DOHH2 (cell line): ENCODE measurements around the gene ARID5A.

Experiments used
- H3F3A ChIP-seq: fragments of 200-600 bp; sonication (generic), shearing (Covaris generic); 2 replicates; pipeline ENCODE4 v1.6.0; 2016; ENCODE audit warnings: antibody characterized with exemption, mild to moderate bottlenecking; ENCODE audit not compliant: control insufficient read depth, insufficient read depth
- H3K27ac ChIP-seq: fragments of 200-600 bp; sonication (generic); 2 replicates; pipeline ENCODE4 v1.5.1; 2014; ENCODE audit warnings: low read depth, mild to moderate bottlenecking, low read length, moderate library complexity
- H3K27me3 ChIP-seq: fragments of 200-600 bp; sonication (generic); 2 replicates; pipeline ENCODE4 v1.6.1; 2014; ENCODE audit warnings: mild to moderate bottlenecking, low read length, mixed read lengths; ENCODE audit not compliant: control insufficient read depth
- H3K36me3 ChIP-seq: fragments of 200-600 bp; sonication (generic); 2 replicates; pipeline ENCODE4 v1.6.1; 2014; ENCODE audit warnings: mild to moderate bottlenecking, low read length, moderate library complexity, mixed read lengths; ENCODE audit not compliant: control insufficient read depth
- H3K4me1 ChIP-seq: fragments of 200-600 bp; sonication (generic); 2 replicates; pipeline ENCODE4 v1.6.1; 2014; ENCODE audit warnings: mild to moderate bottlenecking, low read length, mixed read lengths; ENCODE audit not compliant: control insufficient read depth
- H3K4me2 ChIP-seq: fragments of 200-600 bp; sonication (generic); 2 replicates; pipeline ENCODE4 v1.6.0; 2014; ENCODE audit warnings: mild to moderate bottlenecking, low read length, moderate library complexity
- H3K4me3 ChIP-seq: fragments of 200-600 bp; sonication (generic); 2 replicates; pipeline ENCODE4 v1.5.1; 2014; ENCODE audit warnings: mild to moderate bottlenecking, low read length, mixed read lengths
- H3K79me2 ChIP-seq: fragments of 200-600 bp; sonication (generic); 2 replicates; pipeline ENCODE4 v1.6.1; 2014; ENCODE audit warnings: mild to moderate bottlenecking, low read length, mixed read lengths; ENCODE audit not compliant: control insufficient read depth
- H3K9me2 ChIP-seq: fragments of 200-600 bp; sonication (generic); replicated peaks from 2 replicates; pipeline ENCODE4 v1.6.1; 2014; ENCODE audit warnings: mild to moderate bottlenecking, low read length, mixed read lengths; ENCODE audit not compliant: control insufficient read depth
- H3K9me3 ChIP-seq: fragments of 200-600 bp; sonication (generic); 2 replicates; pipeline ENCODE4 v1.6.1; 2014; ENCODE audit warnings: antibody characterized with exemption, low read length, mixed read lengths; ENCODE audit not compliant: control insufficient read depth, insufficient read depth
- H4K20me1 ChIP-seq: fragments of 200-600 bp; sonication (generic); 2 replicates; pipeline ENCODE4 v1.6.0; 2014; ENCODE audit warnings: low read depth, mild to moderate bottlenecking, antibody characterized with exemption, low read length, moderate library complexity; ENCODE audit not compliant: control insufficient read depth, insufficient read depth
- CTCF ChIP-seq: fragments of 200-600 bp; sonication (generic); IDR thresholded peaks from one replicate; pipeline ENCODE4 v1.5.1; 2014; ENCODE audit warnings: antibody characterized with exemption, mild to moderate bottlenecking, low read depth, low read length; ENCODE audit not compliant: poor library complexity, severe bottlenecking
- EZH2phosphoT487 ChIP-seq: fragments of 200-600 bp; sonication (generic); IDR thresholded peaks from 2 replicates; pipeline ENCODE4 v1.6.1; 2017; ENCODE audit warnings: borderline replicate concordance, mild to moderate bottlenecking, antibody characterized with exemption, low read length, moderate library complexity, mixed read lengths

The ARID5A gene

DNA sequence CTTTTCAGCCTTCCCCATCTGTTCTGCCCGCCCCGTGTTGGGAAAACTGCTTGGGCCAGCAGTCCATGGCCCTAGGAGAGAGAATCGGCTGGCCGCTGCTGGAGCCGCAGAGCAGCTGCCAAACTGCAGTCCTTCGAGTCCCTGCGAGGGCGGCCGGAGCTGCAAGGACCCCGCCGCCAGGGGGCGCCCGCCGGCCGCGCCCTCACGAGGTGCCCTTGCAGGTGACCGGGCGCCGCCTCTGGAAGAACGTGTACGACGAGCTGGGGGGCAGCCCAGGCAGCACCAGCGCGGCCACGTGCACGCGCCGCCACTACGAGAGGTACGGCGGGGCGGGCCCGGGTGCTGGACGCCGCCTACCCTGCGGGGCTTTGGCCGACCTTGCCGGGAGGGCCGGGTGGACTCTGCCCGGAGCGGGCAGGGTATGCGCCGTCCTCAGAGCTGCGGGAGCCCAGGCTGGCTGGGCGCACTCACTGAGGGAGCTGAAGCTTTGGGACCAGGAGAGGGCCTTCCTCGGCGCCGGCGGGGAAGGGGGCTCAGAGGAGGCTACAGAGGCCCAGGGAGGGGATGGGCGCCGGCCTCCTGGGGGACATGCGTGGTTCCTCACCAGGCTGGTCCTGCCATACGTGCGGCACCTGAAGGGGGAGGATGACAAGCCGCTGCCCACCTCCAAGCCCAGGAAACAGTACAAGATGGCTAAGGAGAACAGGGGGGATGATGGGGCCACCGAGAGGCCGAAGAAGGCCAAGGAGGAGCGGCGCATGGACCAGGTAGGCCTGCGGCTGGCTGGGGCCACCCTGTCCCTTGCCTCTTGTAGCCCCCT is 13.6 kb downstream of the ARID5A start:
- no peak overlapping the region for H3K4me3 ChIP-seq
- no peaks in the 10 kb centered on the region for H3K27me3 ChIP-seq
- H3K9me3 ChIP-seq, result no peaks in the 10 kb centered on the region
- H3F3A ChIP-seq, result no peaks in the 10 kb centered on the region
- no peak overlapping the region for H3K27ac ChIP-seq
- peaks cover 6% of the 10 kb centered on the region for H3K4me1 ChIP-seq
- no peaks in the 10 kb centered on the region for H4K20me1 ChIP-seq
- no peaks in the 10 kb centered on the region for H3K9me2 ChIP-seq
- TF ChIP-seq EZH2phosphoT487, result no peak
- no peak for TF ChIP-seq CTCF
- no peaks in the 10 kb centered on the region for H3K36me3 ChIP-seq
- no peaks in the 10 kb centered on the region for H3K79me2 ChIP-seq
- H3K4me2 ChIP-seq, result no peak overlapping the region

DNA sequence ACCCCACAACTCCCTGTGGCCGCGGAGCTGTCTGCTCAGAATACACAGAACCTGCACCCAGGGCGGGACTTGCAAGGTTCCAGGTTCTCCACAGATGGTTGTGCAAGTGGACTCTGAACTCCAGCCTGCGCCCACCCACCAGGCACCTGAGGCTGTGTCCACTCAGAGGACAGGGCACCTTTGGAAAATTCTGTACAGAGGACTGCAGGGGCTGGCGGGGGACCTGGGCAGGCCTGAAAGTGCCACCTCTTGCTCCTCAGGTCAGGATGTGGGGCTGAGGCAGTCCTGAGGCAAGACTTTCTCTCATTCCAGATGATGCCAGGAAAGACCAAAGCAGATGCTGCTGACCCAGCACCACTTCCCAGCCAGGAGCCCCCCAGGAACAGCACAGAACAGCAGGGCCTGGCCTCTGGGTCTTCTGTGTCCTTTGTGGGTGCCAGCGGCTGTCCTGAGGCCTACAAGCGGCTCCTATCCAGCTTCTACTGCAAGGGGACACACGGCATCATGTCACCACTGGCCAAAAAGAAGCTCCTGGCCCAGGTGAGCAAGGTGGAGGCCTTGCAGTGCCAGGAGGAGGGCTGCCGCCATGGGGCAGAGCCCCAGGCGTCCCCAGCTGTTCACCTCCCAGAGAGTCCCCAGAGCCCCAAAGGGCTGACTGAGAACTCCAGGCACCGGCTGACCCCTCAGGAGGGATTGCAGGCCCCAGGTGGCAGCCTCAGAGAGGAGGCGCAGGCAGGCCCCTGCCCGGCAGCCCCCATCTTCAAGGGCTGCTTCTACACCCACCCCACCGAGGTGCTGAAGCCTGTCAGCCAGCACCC is 14.4 kb downstream of the ARID5A start:
- Histone ChIP-seq H3K9me2 (no peaks in the 10 kb centered on the region), H4K20me1 (no peaks in the 10 kb centered on the region), H3K4me1 (peaks cover 6% of the 10 kb centered on the region), H3K4me3 (no peak overlapping the region), H3K9me3 (no peaks in the 10 kb centered on the region), H3K27ac (no peak overlapping the region), H3F3A (no peaks in the 10 kb centered on the region), H3K4me2 (no peak overlapping the region), H3K36me3 (no peaks in the 10 kb centered on the region), H3K79me2 (no peaks in the 10 kb centered on the region), H3K27me3 (no peaks in the 10 kb centered on the region)
- TF ChIP-seq EZH2phosphoT487 (no peak), CTCF (no peak)

DNA sequence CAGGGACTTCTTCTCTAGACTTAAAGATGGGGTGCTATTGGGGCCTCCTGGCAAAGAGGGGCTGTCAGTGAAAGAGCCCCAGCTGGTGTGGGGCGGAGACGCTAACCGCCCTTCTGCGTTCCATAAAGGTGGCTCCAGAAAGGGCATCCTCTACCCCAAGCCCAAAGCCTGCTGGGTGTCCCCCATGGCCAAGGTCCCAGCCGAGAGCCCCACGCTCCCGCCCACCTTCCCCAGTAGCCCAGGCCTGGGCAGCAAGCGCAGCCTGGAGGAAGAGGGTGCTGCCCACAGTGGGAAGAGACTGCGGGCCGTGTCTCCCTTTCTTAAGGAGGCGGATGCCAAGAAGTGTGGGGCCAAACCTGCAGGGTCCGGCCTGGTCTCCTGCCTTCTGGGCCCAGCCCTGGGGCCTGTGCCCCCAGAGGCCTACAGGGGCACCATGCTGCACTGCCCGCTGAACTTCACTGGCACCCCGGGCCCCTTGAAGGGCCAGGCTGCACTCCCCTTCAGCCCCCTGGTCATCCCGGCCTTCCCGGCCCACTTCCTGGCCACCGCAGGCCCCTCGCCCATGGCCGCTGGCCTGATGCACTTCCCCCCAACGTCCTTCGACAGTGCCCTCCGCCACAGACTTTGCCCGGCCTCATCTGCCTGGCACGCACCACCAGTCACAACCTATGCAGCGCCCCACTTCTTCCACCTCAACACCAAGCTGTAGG is 15.2 kb downstream of the ARID5A start:
- Histone ChIP-seq H3K4me1 (peaks cover 6% of the 10 kb centered on the region), H3K9me2 (no peaks in the 10 kb centered on the region), H3K27ac (no peak overlapping the region), H3K36me3 (no peaks in the 10 kb centered on the region), H3K79me2 (no peaks in the 10 kb centered on the region), H3K27me3 (no peaks in the 10 kb centered on the region), H4K20me1 (no peaks in the 10 kb centered on the region), H3K4me3 (no peak overlapping the region), H3K4me2 (no peak overlapping the region), H3F3A (no peaks in the 10 kb centered on the region), H3K9me3 (no peaks in the 10 kb centered on the region)
- TF ChIP-seq EZH2phosphoT487 (no peak), CTCF (no peak)
